BLaER1 (cell line): ENCODE data around the gene MAGI2.

Experiments
- H3K27ac ChIP-seq: shearing (Covaris generic); formaldehyde crosslinking; 2 replicates; pipeline ENCODE4 v1.8.1; 2022
- H3K27me3 ChIP-seq: shearing (Covaris generic); formaldehyde crosslinking; 2 replicates; pipeline ENCODE4 v1.8.1; 2022
- H3K36me3 ChIP-seq: shearing (Covaris generic); formaldehyde crosslinking; 2 replicates; pipeline ENCODE4 v1.8.1; 2022
- H3K4me1 ChIP-seq: shearing (Covaris generic); formaldehyde crosslinking; 2 replicates; pipeline ENCODE4 v1.8.1; 2022
- H3K4me2 ChIP-seq: shearing (Covaris generic); formaldehyde crosslinking; 2 replicates; pipeline ENCODE4 v1.8.1; 2022
- H3K4me3 ChIP-seq: shearing (Covaris generic); formaldehyde crosslinking; 2 replicates; pipeline ENCODE4 v1.8.1; 2022
- H3K9ac ChIP-seq: shearing (Covaris generic); formaldehyde crosslinking; 2 replicates; pipeline ENCODE4 v1.8.1; 2022
- H3K9me3 ChIP-seq: shearing (Covaris generic); formaldehyde crosslinking; 2 replicates; pipeline ENCODE4 v1.8.1; 2022
- H4K20me1 ChIP-seq: shearing (Covaris generic); formaldehyde crosslinking; 2 replicates; pipeline ENCODE4 v1.8.1; 2022
- Cebpa-rat ChIP-seq: shearing (Covaris generic); IDR thresholded peaks from 2 replicates; pipeline ENCODE4 v1.8.1; 2022

The MAGI2 gene

GRCh38 chr7:78565784-78566183, 887.7 kb downstream of the MAGI2 start:
- no peaks in the 10 kb centered on the region for H3K9me3 ChIP-seq
- no peak overlapping the region for H3K9ac ChIP-seq
- H3K4me1 ChIP-seq, result peaks cover 19% of the 10 kb centered on the region
- H3K27ac ChIP-seq, result no peak overlapping the region
- no peaks in the 10 kb centered on the region for H4K20me1 ChIP-seq
- H3K27me3 ChIP-seq, result no peaks in the 10 kb centered on the region
- no peak overlapping the region for H3K4me3 ChIP-seq
- TF ChIP-seq Cebpa-rat, result no peak
- no peaks in the 10 kb centered on the region for H3K36me3 ChIP-seq
- H3K4me2 ChIP-seq, result no peak overlapping the region

GRCh38 chr7:78563191-78563590, 890.3 kb downstream of the MAGI2 start:
- Histone ChIP-seq H3K27ac (no peak overlapping the region), H4K20me1 (no peaks in the 10 kb centered on the region), H3K36me3 (no peaks in the 10 kb centered on the region), H3K9me3 (no peaks in the 10 kb centered on the region), H3K27me3 (no peaks in the 10 kb centered on the region), H3K9ac (no peak overlapping the region), H3K4me2 (no peak overlapping the region), H3K4me3 (no peak overlapping the region), H3K4me1 (peaks cover 19% of the 10 kb centered on the region)
- no peak for TF ChIP-seq Cebpa-rat

- no peak for TF ChIP-seq Cebpa-rat
- Histone ChIP-seq H3K4me2 (peak overlapping the region; percentile 52), H4K20me1 (no peaks in the 10 kb centered on the region), H3K36me3 (no peaks in the 10 kb centered on the region), H3K27me3 (no peaks in the 10 kb centered on the region), H3K4me1 (peaks cover 19% of the 10 kb centered on the region), H3K9ac (no peak overlapping the region), H3K4me3 (no peak overlapping the region), H3K27ac (no peak overlapping the region), H3K9me3 (no peaks in the 10 kb centered on the region)
Measured at GRCh38 chr7:78562191-78562590, 891.3 kb downstream of the MAGI2 start.

GRCh38 chr7:78558566-78558965, 894.9 kb downstream of the MAGI2 start:
- Histone ChIP-seq H3K4me1 (peaks cover 19% of the 10 kb centered on the region), H4K20me1 (no peaks in the 10 kb centered on the region), H3K9me3 (no peaks in the 10 kb centered on the region), H3K4me3 (no peak overlapping the region), H3K27ac (no peak overlapping the region), H3K36me3 (no peaks in the 10 kb centered on the region), H3K4me2 (no peak overlapping the region), H3K27me3 (no peaks in the 10 kb centered on the region), H3K9ac (no peak overlapping the region)
- TF ChIP-seq Cebpa-rat, result no peak

- Histone ChIP-seq H3K9ac (no peak overlapping the region), H3K4me1 (no peaks in the 10 kb centered on the region), H3K27me3 (no peaks in the 10 kb centered on the region), H4K20me1 (no peaks in the 10 kb centered on the region), H3K4me2 (no peak overlapping the region), H3K27ac (no peak overlapping the region), H3K36me3 (no peaks in the 10 kb centered on the region), H3K4me3 (no peak overlapping the region), H3K9me3 (no peaks in the 10 kb centered on the region)
- TF ChIP-seq Cebpa-rat, result no peak
Measured at GRCh38 chr7:78543976-78544375, 909.5 kb downstream of the MAGI2 start.

GRCh38 chr7:78542981-78543380, 910.5 kb downstream of the MAGI2 start:
- H3K27me3 ChIP-seq, result no peaks in the 10 kb centered on the region
- H3K9ac ChIP-seq, result no peak overlapping the region
- H3K36me3 ChIP-seq, result no peaks in the 10 kb centered on the region
- H3K4me2 ChIP-seq, result no peak overlapping the region
- H3K27ac ChIP-seq, result no peak overlapping the region
- no peaks in the 10 kb centered on the region for H4K20me1 ChIP-seq
- no peaks in the 10 kb centered on the region for H3K4me1 ChIP-seq
- no peak for TF ChIP-seq Cebpa-rat
- H3K9me3 ChIP-seq, result no peaks in the 10 kb centered on the region
- H3K4me3 ChIP-seq, result no peak overlapping the region

- no peaks in the 10 kb centered on the region for H3K9me3 ChIP-seq
- no peak overlapping the region for H3K9ac ChIP-seq
- H3K36me3 ChIP-seq, result no peaks in the 10 kb centered on the region
- TF ChIP-seq Cebpa-rat, result no peak
- H3K4me3 ChIP-seq, result no peak overlapping the region
- H4K20me1 ChIP-seq, result no peaks in the 10 kb centered on the region
- H3K4me2 ChIP-seq, result no peak overlapping the region
- no peaks in the 10 kb centered on the region for H3K4me1 ChIP-seq
- no peaks in the 10 kb centered on the region for H3K27me3 ChIP-seq
- no peak overlapping the region for H3K27ac ChIP-seq
Measured at GRCh38 chr7:78542541-78542940, 910.9 kb downstream of the MAGI2 start.

- H3K9ac ChIP-seq, result no peak overlapping the region
- H3K4me1 ChIP-seq, result no peaks in the 10 kb centered on the region
- no peaks in the 10 kb centered on the region for H3K36me3 ChIP-seq
- no peak for TF ChIP-seq Cebpa-rat
- H3K9me3 ChIP-seq, result no peaks in the 10 kb centered on the region
- H3K4me3 ChIP-seq, result no peak overlapping the region
- no peak overlapping the region for H3K27ac ChIP-seq
- no peaks in the 10 kb centered on the region for H4K20me1 ChIP-seq
- no peaks in the 10 kb centered on the region for H3K27me3 ChIP-seq
- no peak overlapping the region for H3K4me2 ChIP-seq
Measured at GRCh38 chr7:78539825-78540224, 913.6 kb downstream of the MAGI2 start.

- Histone ChIP-seq H3K4me3 (no peak overlapping the region), H3K27ac (no peak overlapping the region)
Measured at GRCh38 chr7:78535655-78536054, 917.8 kb downstream of the MAGI2 start.

GRCh38 chr7:78530351-78530750, 923.1 kb downstream of the MAGI2 start:
- no peaks in the 10 kb centered on the region for H3K27me3 ChIP-seq
- TF ChIP-seq Cebpa-rat, result no peak
- H4K20me1 ChIP-seq, result no peaks in the 10 kb centered on the region
- H3K4me1 ChIP-seq, result no peaks in the 10 kb centered on the region
- H3K9ac ChIP-seq, result no peak overlapping the region
- H3K27ac ChIP-seq, result no peak overlapping the region
- H3K4me2 ChIP-seq, result no peak overlapping the region
- H3K9me3 ChIP-seq, result no peaks in the 10 kb centered on the region
- H3K4me3 ChIP-seq, result no peak overlapping the region
- H3K36me3 ChIP-seq, result no peaks in the 10 kb centered on the region

More at GRCh38 chr7:78535655-78536054, 917.8 kb downstream of the MAGI2 start:
- Histone ChIP-seq H4K20me1 (no peaks in the 10 kb centered on the region), H3K36me3 (no peaks in the 10 kb centered on the region), H3K9me3 (no peaks in the 10 kb centered on the region), H3K27me3 (no peaks in the 10 kb centered on the region), H3K4me1 (no peaks in the 10 kb centered on the region), H3K4me2 (no peak overlapping the region), H3K9ac (no peak overlapping the region)
- TF ChIP-seq Cebpa-rat, result no peak

- Histone ChIP-seq H3K27me3 (no peaks in the 10 kb centered on the region), H3K4me1 (no peaks in the 10 kb centered on the region), H3K9ac (no peak overlapping the region), H3K4me3 (no peak overlapping the region), H3K36me3 (no peaks in the 10 kb centered on the region), H3K27ac (no peak overlapping the region), H3K4me2 (no peak overlapping the region), H4K20me1 (no peaks in the 10 kb centered on the region), H3K9me3 (no peaks in the 10 kb centered on the region)
- TF ChIP-seq Cebpa-rat, result no peak
Measured at GRCh38 chr7:78529392-78529791, 924.1 kb downstream of the MAGI2 start.
